ENCODE data around the gene DCUN1D4.

- no peak for TF ChIP-seq GATA2 (IDR thresholded peaks at IDR 0.05; ENCODE audit: low read depth, low read length)
- no peak for TF ChIP-seq GATA3 (IDR thresholded peaks at IDR 0.05; ENCODE audit: low read depth, low read length)
These were observed 99.3 kb downstream of the DCUN1D4 start for GRCh38 chr4:51942108-51942832.

All from SH-SY5Y (cell line).